GM18909 (cell line): ENCODE measurements around the gene ZNF761.
"Not testable (repeated sequence)": the region's sequence is repeated elsewhere in the genome, so short reads cannot be mapped to it uniquely, and the experiment has no call there.

Source experiments
- ATAC-seq: cut with Tn5 transposase; IDR thresholded peaks from one replicate; pipeline ENCODE4 v1.9.1; 2021; ENCODE audit warnings: mild to moderate bottlenecking; ENCODE audit not compliant: unreplicated experiment, poor library complexity

ZNF761 gene

GRCh38 chr19:53447196-53447595 is 15.4 kb downstream of the ZNF761 start:
- ATAC-seq, result not testable (repeated sequence)

- ATAC-seq, result no peak
Observed at GRCh38 chr19:53455828-53456227, 24.0 kb downstream of the ZNF761 start.

- not testable (repeated sequence) for ATAC-seq
Observed at GRCh38 chr19:53460131-53460721, 28.4 kb downstream of the ZNF761 start.

- no peak for ATAC-seq
Observed at GRCh38 chr19:53461866-53462265, 30.1 kb downstream of the ZNF761 start.

GRCh38 chr19:53462861-53463260 is 31.1 kb downstream of the ZNF761 start:
- ATAC-seq, result no peak

GRCh38 chr19:53463263-53463662 is 31.5 kb downstream of the ZNF761 start:
- ATAC-seq, result no peak

GRCh38 chr19:53466726-53467484 is 35.1 kb downstream of the ZNF761 start:
- peak; percentile 16 for ATAC-seq

GRCh38 chr19:53467485-53468262 is 35.9 kb downstream of the ZNF761 start, which contains the start of gene ZNF813:
TSS of gene ZNF813 (plus strand) at chr19:53467733. CDS start at chr19:53483823, 16,090 bp downstream.
- peak; percentile 86 for ATAC-seq

GRCh38 chr19:53468628-53469027 is 36.8 kb downstream of the ZNF761 start:
- ATAC-seq, result not testable (repeated sequence)

- no peak for ATAC-seq
Observed at GRCh38 chr19:53471916-53472315, 40.1 kb downstream of the ZNF761 start.

GRCh38 chr19:53474832-53475231 is 43.0 kb downstream of the ZNF761 start:
- not testable (repeated sequence) for ATAC-seq

GRCh38 chr19:53475470-53475869 is 43.7 kb downstream of the ZNF761 start:
- not testable (repeated sequence) for ATAC-seq

- not testable (repeated sequence) for ATAC-seq
Observed at GRCh38 chr19:53483751-53484150, 52.0 kb downstream of the ZNF761 start.

GRCh38 chr19:53485046-53486004 is 53.5 kb downstream of the ZNF761 start:
- no peak for ATAC-seq

GRCh38 chr19:53492153-53492552 is 60.4 kb downstream of the ZNF761 start:
- no peak for ATAC-seq

- ATAC-seq, result not testable (repeated sequence)
Observed at GRCh38 chr19:53497311-53498023, 65.7 kb downstream of the ZNF761 start.

GRCh38 chr19:53498024-53498395 is 66.2 kb downstream of the ZNF761 start:
- ATAC-seq, result not testable (repeated sequence)

GRCh38 chr19:53503151-53503550 is 71.4 kb downstream of the ZNF761 start:
- ATAC-seq, result not testable (repeated sequence)

GRCh38 chr19:53503671-53504364 is 72.0 kb downstream of the ZNF761 start:
- ATAC-seq, result not testable (repeated sequence)
